T47D (cell line): ENCODE data around the gene ZC3H13.

Experiments used
- DNase-seq, 2 experiments: peaks; one replicate each; pipeline versions ENCODE4 v3.0.0 to v3.0.0-alpha.2; 2011 to 2012; ENCODE audit warnings: low read depth in 1 of 2, low spot score in 1 of 2
- JUND ChIP-seq: IDR thresholded peaks from 2 replicates; pipeline ENCODE4 v1.6.1; 2012; ENCODE audit warnings: low read depth
- in situ Hi-C: cut with HindIII; loops from 2 replicates; pipeline ENCODE4 v1.10.0; 2016; ENCODE audit warnings: low sequenced_read_pairs, low pct_unique_long_range_greater_than_20kb

The ZC3H13 gene

DNA sequence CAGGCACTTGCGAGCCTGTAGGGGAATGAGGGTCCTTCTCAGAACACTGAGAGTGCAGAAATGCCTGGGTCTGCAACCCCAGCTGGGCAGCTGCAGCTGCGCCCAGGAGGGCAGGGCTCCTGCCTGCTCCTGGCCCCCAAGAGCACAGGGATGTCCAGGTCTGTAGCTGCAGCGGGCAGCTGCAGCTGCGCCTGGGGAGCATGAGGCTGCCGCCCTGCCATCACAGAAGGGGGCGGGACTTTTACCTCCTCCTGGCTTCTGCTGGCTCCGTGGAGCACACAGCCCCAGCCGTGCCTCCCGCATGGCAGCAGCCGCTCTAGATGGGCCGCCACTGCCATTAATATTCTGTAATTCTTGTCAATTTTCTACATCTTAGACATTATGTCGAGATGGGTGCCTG lies 34.4 kb upstream of the ZC3H13 start:
- no peak for TF ChIP-seq JUND
- DNase-seq: no peak
- in situ Hi-C loops: no loop called here

DNA sequence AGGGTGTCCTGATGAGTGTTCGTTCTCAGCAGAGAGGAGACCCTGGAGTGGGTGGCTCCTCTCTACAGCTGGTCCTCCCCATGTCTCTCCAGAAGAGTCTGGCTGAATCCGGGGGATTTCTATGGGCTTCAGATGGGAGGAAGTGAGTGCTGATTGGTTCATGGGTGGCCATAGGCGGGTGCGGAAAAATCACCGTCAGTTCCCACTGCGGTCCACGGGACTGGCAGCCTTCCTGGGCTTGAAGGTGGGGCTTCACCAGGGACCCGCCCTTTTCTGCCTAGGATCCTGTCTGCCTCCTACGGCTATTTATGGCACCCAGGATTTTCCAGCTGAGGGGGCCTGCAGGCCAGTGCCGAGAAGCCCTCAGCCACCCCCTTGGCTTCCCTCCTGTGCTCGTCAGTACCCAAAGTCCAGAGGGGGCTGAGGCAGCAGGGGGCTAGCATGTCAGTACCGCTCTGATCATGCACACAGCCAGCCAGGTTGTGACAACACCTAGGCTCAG lies 33.9 kb upstream of the ZC3H13 start:
- DNase-seq: no peak
- in situ Hi-C loops: no loop called here
- no peak for TF ChIP-seq JUND

DNA sequence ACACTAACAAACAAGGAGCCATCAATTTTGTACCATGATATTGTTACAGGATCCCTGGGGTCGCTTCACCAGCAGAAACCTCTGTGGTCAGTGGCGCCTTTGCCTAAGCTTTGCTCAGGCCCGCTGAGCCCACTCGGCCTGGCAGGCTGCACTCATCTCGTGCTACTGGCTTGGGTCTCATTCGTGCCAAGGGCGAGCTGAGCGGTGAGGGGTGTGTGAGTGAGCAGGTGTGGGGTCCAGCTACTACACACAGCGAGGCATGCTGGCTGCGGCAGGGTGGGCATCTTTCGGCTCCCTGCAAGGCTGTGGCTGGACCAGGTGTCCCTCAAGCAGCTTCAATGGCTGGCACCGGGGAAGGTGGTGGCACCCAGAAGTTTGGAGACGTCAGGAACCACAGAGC lies 33.2 kb upstream of the ZC3H13 start:
- TF ChIP-seq JUND: no peak
- in situ Hi-C loops: no loop called here

DNA sequence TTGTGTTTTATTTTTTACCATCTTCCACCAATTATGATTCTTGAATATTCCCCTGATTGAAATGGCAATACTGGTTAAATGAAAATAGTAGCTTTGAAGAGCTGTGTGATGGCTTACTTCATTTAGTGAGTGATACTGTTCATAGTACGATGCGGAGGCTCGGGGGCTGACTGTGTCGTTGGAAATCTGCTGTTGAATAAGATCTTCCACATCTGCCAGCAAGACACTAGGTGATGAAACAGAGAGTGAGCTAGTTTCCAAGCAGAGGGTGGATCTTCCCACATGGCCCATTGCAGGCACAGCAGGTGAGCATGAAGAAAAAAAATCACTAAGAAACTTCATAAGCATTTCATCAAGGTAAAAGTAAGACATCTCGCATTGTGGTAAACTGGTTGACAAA lies 29.8 kb upstream of the ZC3H13 start:
- DNase-seq: no peak
- in situ Hi-C loops: no loop called here
- TF ChIP-seq JUND: no peak

More for the DNA sequence above, 33.2 kb upstream of the ZC3H13 start:
- no peak for DNase-seq

DNA sequence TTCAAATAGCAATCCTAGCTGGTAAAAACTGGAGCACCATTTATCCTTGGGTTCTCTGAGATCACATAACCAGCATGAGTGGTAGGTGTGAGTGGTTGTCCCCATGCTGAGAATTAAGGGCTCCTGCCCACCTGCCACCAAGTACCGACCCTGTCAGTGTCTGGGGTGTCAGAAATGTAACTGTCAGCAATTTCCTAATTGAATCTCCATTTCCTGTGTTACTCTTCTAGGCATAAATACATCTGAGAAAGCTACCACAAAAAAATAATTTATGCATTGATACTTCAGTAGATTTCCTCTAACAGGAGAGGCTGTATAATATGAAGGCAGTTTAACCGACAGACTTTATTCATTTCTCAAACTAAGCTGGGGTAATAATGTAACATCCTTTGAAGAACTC lies 27.2 kb upstream of the ZC3H13 start:
- in situ Hi-C loops: no loop called here
- no peak for DNase-seq
- no peak for TF ChIP-seq JUND

DNA sequence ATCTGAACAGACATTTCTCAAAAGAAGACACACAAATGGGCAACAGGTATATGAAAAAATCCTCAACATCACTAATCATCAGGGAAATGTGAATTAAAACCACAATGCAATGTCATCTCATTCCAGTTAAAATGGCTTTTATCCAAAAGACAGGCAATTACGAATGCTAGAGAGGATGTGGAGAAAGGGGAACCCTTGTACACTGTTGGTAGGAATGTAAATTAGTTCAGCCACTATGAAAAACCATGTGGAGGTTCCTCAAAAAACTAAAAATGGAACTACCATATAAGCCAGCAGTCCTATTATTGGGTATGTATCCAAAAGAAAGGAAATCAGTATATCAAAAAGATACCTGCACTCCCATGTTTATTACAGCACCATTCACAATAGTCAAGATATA lies 24.7 kb upstream of the ZC3H13 start:
- in situ Hi-C loops: no loop called here
- TF ChIP-seq JUND: no peak
- DNase-seq: no peak

DNA sequence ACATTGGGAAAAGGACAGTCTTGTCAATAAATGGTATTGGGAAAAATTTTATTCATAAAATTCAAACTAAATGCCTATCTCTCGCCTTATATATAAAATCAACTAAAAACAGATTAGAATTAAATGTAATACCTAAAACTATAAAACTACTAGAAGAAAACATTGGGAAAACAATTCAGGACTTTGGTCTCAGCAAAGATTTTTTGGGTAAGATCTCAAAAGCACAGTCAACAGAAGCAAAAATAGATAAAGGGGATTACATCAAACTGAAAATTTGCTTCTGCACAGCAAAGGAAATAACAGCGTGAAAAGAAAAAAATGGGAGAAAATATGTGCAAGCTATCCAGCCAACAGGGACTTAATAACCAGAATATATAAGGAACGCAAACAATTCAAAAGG lies 24.3 kb upstream of the ZC3H13 start:
- in situ Hi-C loops: no loop called here
- no peak for TF ChIP-seq JUND
- no peak for DNase-seq

DNA sequence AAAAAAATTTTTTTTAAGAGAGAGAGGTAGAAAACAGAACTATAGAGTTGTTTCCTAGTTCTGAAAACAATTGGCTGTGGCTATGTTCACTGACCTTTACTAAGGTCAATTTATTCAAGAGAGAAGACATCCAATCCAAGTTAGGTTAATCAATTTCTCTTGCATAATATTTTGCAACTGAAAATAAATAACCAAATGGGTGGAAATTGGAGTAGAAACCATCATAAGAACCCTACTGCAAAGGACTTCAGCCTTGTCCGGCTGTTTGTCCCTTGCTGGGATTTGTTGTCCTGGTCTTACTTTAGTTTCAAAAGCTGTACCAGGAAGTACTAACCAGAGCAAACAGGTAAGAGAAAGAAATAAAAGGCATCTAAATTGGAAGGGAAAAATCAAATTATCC lies 23.3 kb upstream of the ZC3H13 start:
- no peak for DNase-seq
- no peak for TF ChIP-seq JUND
- in situ Hi-C loops: no loop called here

DNA sequence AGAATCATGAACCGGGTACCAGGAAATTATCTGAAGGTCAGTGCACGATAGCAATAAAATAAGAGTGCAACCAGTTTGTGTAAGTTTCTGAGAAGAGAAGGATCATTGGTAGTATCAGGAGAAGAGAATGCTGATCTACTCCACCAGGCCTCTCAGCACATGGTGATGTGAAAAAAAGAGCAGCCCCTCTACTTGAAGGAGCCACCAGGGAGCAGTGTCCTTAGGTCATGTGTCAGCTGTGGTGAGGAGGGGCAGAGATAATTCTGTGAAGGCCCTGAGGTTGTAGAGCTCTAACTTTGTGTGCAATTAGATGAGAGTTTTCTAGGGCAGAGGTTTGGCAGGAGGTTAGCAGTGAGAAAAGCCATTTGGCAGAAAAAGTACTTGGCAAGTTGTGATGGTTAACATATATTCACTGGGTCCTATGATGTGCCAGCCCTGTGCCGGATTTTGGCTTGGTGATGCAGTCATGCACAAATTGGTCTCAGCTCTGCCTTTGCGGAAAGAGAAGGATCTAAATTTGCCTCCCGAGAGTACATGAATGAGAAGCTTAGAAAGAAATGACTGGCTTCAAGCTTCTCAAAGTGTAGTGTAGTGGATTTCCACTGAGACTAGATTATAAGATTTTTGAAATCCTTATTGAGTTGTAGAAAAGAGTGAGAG lies 19.2 kb upstream of the ZC3H13 start:
- in situ Hi-C loops: no loop called here
- no peak for DNase-seq
- no peak for TF ChIP-seq JUND

DNA sequence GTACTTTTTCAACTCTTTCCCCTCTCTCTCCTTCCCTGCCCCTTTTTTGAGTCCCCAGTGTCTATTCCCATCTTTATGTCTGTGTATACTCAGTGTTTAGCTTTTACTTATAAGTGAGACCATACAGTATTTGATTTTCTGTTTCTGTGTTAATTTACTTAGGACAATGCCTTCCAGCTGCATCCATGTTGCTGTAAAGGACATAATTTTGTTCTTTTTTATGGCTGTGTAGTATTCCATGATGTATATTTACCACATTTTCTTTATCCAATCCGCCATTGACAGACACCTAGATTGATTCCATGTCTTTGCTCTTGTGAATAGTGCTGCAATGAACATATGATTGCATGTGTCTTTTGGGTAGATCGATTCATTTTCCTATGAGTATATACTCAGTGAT lies 10.7 kb upstream of the ZC3H13 start:
- TF ChIP-seq JUND: no peak
- in situ Hi-C loops: no loop called here
- no peak for DNase-seq

DNA sequence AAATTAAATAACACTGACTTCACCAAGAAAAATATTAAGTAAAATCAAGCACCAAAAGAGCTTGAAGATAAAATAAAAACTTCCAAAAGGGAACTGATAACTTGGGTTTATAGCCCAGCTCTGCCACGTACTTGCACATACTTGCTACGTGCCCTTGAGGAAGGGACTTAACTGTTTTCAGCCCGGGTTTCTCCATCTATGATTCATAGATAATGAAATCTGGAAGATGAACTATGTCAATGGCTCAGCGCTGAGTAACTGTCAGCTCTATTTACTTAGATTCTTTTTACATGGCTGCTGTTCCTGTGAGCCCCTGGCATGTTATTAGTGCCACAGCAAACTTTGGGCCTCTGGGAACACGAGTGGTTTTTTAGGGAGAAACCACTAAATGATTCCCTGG lies 9.6 kb upstream of the ZC3H13 start:
- TF ChIP-seq JUND: no peak
- no peak for DNase-seq
- in situ Hi-C loops: no loop called here

DNA sequence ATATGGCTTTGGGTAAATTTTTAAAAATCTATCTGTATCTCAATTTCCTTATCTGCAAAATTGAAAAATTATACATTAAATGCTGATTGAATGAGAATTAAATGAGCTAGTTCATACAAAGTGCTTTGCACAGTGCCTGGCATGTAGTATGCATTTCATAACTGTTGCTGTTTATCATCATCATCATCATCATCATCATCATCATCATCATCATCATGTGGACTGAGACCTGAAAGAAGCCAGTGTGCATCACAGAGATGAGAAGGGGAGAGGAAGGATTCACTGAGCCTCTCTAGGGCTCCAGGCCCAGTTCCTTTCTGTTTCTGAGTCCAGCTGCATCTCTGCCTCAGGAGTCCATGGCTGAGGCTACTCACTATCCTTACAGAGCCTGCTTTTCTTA lies 6.9 kb upstream of the ZC3H13 start:
- DNase-seq: no peak
- no peak for TF ChIP-seq JUND
- in situ Hi-C loops: no loop called here

DNA sequence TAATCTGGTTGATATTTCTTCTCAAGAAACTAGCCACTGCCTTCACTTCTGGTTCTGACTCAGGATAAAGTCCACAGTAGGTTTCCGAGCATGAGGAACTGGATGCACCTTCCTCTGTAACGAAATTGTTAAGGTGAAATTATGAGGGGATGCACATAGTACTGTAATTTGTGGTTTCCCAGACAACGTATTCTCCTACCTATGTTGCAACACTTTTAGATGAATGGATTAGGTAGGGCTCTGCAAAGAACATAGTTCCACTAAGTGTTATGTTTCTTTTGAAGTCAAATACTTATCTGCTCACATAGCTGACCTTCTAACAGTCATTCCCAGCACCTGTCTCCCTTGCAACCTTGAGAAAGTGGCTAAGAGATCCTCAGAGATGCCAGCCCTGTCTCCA lies 5.7 kb upstream of the ZC3H13 start:
- DNase-seq: no peak
- TF ChIP-seq JUND: no peak
- in situ Hi-C loops: no loop called here

DNA sequence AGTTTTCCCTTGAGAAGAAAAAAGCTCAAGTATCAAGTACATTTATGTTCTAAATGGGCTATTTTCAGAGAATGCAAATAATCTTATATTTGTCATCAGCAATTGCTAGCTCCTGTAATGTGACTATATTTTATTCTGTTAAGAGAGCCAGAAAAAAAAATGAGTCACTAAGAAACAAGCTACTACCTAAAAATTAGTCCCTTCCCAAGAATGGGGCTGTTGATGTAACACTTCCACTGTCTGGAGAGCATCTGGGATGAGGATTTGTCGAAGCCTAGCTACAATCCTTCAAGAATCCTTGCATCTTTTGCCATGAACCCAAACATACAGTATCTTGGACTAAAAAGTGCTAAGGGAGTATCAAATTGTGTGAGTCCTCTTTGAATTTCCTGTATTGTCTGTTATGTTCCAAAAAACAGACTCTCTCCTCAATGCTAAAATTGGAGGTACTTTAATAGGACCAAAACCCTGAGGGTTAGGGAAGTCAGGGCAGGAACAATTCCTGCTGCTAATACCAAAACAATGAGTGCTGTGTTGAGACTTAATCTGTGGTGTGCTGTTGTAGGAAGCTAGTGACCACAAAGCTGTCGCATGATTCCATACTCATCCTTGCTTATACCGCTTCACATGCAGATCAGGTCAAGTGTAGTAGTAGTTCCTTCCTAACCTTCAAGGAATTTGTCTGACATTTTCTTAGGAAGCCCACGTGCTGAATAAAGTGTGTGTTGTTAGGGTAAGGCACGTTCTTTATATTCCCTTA lies 4.9 kb upstream of the ZC3H13 start:
- in situ Hi-C loops: no loop called here
- no peak for DNase-seq
- TF ChIP-seq JUND: no peak
